Measurements from ENCODE around the gene PNPT1. TPM values are rescaled to one million over a fixed set of nuclear protein-coding genes. Genes with fewer than 3 reads are reported as not detected.

PNPT1 gene
- total and polyA plus RNA-seq, 2 donors (not counting 3 experiments of a cell fraction or from before 2014, with no cell fraction given), result 6.6 to 32.4 TPM

DNA sequence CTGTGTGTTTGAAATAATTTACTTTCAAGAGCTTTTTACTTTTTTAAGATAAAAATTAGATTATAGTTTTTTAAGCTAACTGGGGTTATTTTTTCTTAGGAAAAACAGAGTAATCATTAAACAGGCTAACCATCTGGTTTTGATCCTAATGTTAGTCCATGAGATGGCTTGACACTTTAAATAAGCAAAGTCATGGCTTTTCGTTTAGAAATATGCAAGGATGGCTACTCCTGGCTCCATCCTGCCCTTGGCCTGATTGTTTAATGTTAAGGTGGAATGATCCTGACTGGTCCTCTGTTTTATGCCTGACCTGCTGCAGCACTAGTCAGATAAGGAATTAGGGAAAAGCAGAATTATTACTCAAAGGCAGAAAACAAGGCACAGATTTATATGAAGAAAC is 39.7 kb upstream of the PNPT1 start:
- no peak for DNase-seq (ENCODE audit: low read depth, low spot score)
- POLR2A ChIA-PET, result no interaction called here
- no peak overlapping the region for H3K27ac ChIP-seq (ENCODE audit: insufficient read depth, low read depth, low read length)
- H3K36me3 ChIP-seq (ENCODE audit: control insufficient read depth in 2 of 2, extremely low read depth in 1 of 2, insufficient read depth in 2 of 2, low read length in 2 of 2), result no peaks in the 10 kb centered on the region
- BruUV-seq (replicated peaks), result no TSS peak
- H3K4me2 ChIP-seq (ENCODE audit: insufficient read depth, low read length), result no peak overlapping the region
- H3K9ac ChIP-seq (replicated peaks; ENCODE audit: extremely low read depth, insufficient read depth, low read length), result no peak overlapping the region
- H3K9me1 ChIP-seq (replicated peaks; ENCODE audit: control insufficient read depth, extremely low read depth, insufficient read depth, low read length), result no peaks in the 10 kb centered on the region
- H3K27me3 ChIP-seq (ENCODE audit: control insufficient read depth in 2 of 2, insufficient read depth in 2 of 2, low read length in 2 of 2), result no peaks in the 10 kb centered on the region
- H3K4me1 ChIP-seq (ENCODE audit: control insufficient read depth, extremely low read depth, insufficient read depth, low read length), result no peaks in the 10 kb centered on the region
- no peak overlapping the region for H3K4me3 ChIP-seq (replicated peaks in 1 of 3; ENCODE audit: insufficient read depth in 1 of 3, low read depth in 1 of 3, low read length in 3 of 3)
- CTCF ChIA-PET, result interaction anchor here (0.9 to 1.7 kb wide), 8 partner anchors 9 to 397 kb away, joined by 3 read pairs; no protein-coding TSS in a partner anchor
- dilution Hi-C loops (cut with MboI; ENCODE audit: extremely low pct_ligation_motif_present, low sequenced_read_pairs), result no loop called here
- FAIRE-seq, result no peak
- TF ChIP-seq MYC (IDR thresholded peaks at IDR 0.05; ENCODE audit: low read depth, low read length), result no peak
- TF ChIP-seq CTCF (IDR thresholded peaks at IDR 0.05; ENCODE audit: extremely low read depth in 1 of 2, insufficient read depth in 1 of 2, low read depth in 1 of 2, low read length in 2 of 2), result no peak
- TF ChIP-seq, protein P1, sequence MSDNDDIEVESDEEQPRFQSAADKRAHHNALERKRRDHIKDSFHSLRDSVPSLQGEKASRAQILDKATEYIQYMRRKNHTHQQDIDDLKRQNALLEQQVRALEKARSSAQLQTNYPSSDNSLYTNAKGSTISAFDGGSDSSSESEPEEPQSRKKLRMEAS (IDR thresholded peaks at IDR 0.05; ENCODE audit: insufficient read depth, insufficient read length), result no peak
- no peak for TF ChIP-seq GATA2 (IDR thresholded peaks at IDR 0.05; ENCODE audit: insufficient read depth, insufficient read length, low read depth, low read length)
- TF ChIP-seq POLR2A (IDR thresholded peaks at IDR 0.05; ENCODE audit: low read depth, low read length), result no peak
- TF ChIP-seq EZH2 (IDR thresholded peaks at IDR 0.05; ENCODE audit: borderline replicate concordance, low read depth, low read length, severe bottlenecking), result no peak
- TF ChIP-seq JUN (IDR thresholded peaks at IDR 0.05; ENCODE audit: borderline replicate concordance, insufficient read depth, insufficient read length, low read depth), result no peak
- no peak for TF ChIP-seq FOS (IDR thresholded peaks at IDR 0.05; ENCODE audit: borderline replicate concordance, insufficient read depth, low read length)
- no peak for TF ChIP-seq POLR2AphosphoS5 (IDR thresholded peaks at IDR 0.05; ENCODE audit: insufficient read depth, low read depth, low read length)
- no peaks in the 10 kb centered on the region for H3K79me2 ChIP-seq (ENCODE audit: control insufficient read depth, insufficient read depth, low read length)
- no peaks in the 10 kb centered on the region for H3K9me3 ChIP-seq (replicated peaks; ENCODE audit: control insufficient read depth, insufficient read depth, low read length)
- H4K20me1 ChIP-seq (replicated peaks; ENCODE audit: control insufficient read depth, extremely low read depth, insufficient read depth, low read length), result no peaks in the 10 kb centered on the region
- intact Hi-C loops (cut with micrococcal nuclease), result no loop called here
- H2AFZ ChIP-seq (ENCODE audit: low read depth, low read length), result no peak overlapping the region
